Body of pancreas (tissue), 4 donors: ENCODE data around the gene SCAPER.

Experiments used
- POLR2A ChIP-seq, 3 donors: fragments of 450-650 bp; IDR thresholded peaks; one replicate each; pipeline ENCODE4 v1.6.1; 2016; ENCODE audit warnings: antibody characterized with exemption in 3 of 3, mild to moderate bottlenecking in 2 of 3
- TF ChIP-seq, protein P1 (sequence below), 7 experiments: fragments of 450-650 bp in 4 of 7; fragments of 200-600 bp in 3 of 7; sonication (generic) in 3 of 7; IDR thresholded peaks; one replicate each; pipeline ENCODE4 v1.5.1; 2016 to 2019; ENCODE audit warnings: antibody characterized with exemption in 7 of 7

DNA sequence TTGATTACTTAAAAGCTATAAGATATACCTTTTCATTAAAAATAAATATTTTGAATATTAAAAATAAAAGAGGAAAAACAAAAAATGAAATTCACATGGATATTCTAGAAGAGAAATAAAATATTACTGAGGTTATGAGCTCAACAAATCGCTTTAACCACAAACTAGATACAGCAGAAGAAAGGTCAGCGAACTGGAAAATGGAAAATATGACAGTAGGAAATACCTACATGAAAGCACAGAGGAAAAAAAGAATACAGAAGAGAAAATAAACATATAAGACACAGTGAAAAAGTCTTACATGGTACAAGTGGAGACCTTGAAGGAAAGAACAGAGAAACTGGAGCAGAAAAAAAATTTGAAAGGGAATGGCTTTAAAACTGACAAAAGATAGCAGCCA lies 33.2 kb downstream of the SCAPER start:
- TF ChIP-seq, protein P1, sequence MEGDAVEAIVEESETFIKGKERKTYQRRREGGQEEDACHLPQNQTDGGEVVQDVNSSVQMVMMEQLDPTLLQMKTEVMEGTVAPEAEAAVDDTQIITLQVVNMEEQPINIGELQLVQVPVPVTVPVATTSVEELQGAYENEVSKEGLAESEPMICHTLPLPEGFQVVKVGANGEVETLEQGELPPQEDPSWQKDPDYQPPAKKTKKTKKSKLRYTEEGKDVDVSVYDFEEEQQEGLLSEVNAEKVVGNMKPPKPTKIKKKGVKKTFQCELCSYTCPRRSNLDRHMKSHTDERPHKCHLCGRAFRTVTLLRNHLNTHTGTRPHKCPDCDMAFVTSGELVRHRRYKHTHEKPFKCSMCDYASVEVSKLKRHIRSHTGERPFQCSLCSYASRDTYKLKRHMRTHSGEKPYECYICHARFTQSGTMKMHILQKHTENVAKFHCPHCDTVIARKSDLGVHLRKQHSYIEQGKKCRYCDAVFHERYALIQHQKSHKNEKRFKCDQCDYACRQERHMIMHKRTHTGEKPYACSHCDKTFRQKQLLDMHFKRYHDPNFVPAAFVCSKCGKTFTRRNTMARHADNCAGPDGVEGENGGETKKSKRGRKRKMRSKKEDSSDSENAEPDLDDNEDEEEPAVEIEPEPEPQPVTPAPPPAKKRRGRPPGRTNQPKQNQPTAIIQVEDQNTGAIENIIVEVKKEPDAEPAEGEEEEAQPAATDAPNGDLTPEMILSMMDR (IDR thresholded peaks at IDR 0.05) = no peak
- no peak for TF ChIP-seq POLR2A (IDR thresholded peaks at IDR 0.05)
